DOHH2 (cell line): ENCODE data around the gene TCTN1.

ENCODE experiments used
- CTCF ChIP-seq: fragments of 200-600 bp; sonication (generic); IDR thresholded peaks from one replicate; pipeline ENCODE4 v1.5.1; 2014; ENCODE audit warnings: antibody characterized with exemption, mild to moderate bottlenecking, low read depth, low read length; ENCODE audit not compliant: poor library complexity, severe bottlenecking
- EZH2phosphoT487 ChIP-seq: fragments of 200-600 bp; sonication (generic); IDR thresholded peaks from 2 replicates; pipeline ENCODE4 v1.6.1; 2017; ENCODE audit warnings: borderline replicate concordance, mild to moderate bottlenecking, antibody characterized with exemption, low read length, moderate library complexity, mixed read lengths

GRCh38 chr12:110656071-110656655, 42.2 kb downstream of the TCTN1 start:
- TF ChIP-seq CTCF (no peak), EZH2phosphoT487 (no peak)
